Caco-2 (cell line): ENCODE data around the gene LGR6. TPM values are rescaled to one million over a fixed set of nuclear protein-coding genes. Genes with fewer than 3 reads are reported as not detected.
A peak's percentile ranks its signal among the peaks of the same experiment; 100 is the strongest.

ENCODE experiments used
- BruUV-seq: library from RNA; stranded (reverse); fragments of 400-500 nt; replicated peaks from 2 replicates; lab custom pipeline; 2021; lab: Mats Ljungman, UMichigan
- CTCF ChIA-PET: fragments of 300-600 bp; sonication (Branson Sonifier 250); formaldehyde crosslinking; loops from one replicate; lab custom pipeline; 2022; ENCODE audit warnings: antibody characterized with exemption; lab: Charles Lee
- POLR2A ChIA-PET: fragments of 300-600 bp; sonication (Branson Sonifier 250); formaldehyde crosslinking; loops from one replicate; lab custom pipeline; 2022; ENCODE audit warnings: antibody characterized with exemption; lab: Charles Lee
- DNase-seq, 2 experiments: peaks; one replicate each; pipeline versions ENCODE4 v3.0.0 to v3.0.0-alpha.2; 2020 to 2022
- H3K27me3 ChIP-seq: replicated peaks from 2 replicates; pipeline ENCODE4 v1.6.0; 2011; ENCODE audit warnings: low read length; ENCODE audit not compliant: control insufficient read depth, insufficient read depth
- H3K36me3 ChIP-seq: 2 replicates; pipeline ENCODE4 v1.5.1; 2011; ENCODE audit warnings: low read length; ENCODE audit not compliant: control insufficient read depth, insufficient read depth
- H3K4me1 ChIP-seq: fragments of 250-450 bp; sonication (Bioruptor Pico); 2 replicates; pipeline ENCODE4 v1.5.1; 2020; ENCODE audit warnings: mild to moderate bottlenecking
- H3K4me3 ChIP-seq: 2 replicates; pipeline ENCODE4 v1.5.1; 2011; ENCODE audit warnings: low read depth, mild to moderate bottlenecking, control low read depth, low read length
- H3K9me3 ChIP-seq: fragments of 250-450 bp; sonication (Bioruptor Pico); 2 replicates; pipeline ENCODE4 v1.5.1; 2020; ENCODE audit warnings: mild to moderate bottlenecking, moderate library complexity
- H3K27ac Mint-ChIP-seq: one replicate; pipeline ENCODE4 v1.8.0; 2022; ENCODE audit warnings: mixed read lengths; ENCODE audit not compliant: unreplicated experiment
- H3K27me3 Mint-ChIP-seq: one replicate; pipeline ENCODE4 v1.8.0; 2022; ENCODE audit warnings: mixed read lengths; ENCODE audit not compliant: insufficient read depth, unreplicated experiment
- H3K36me3 Mint-ChIP-seq: one replicate; pipeline ENCODE4 v1.8.0; 2022; ENCODE audit warnings: mild to moderate bottlenecking, mixed read lengths; ENCODE audit not compliant: insufficient read depth, unreplicated experiment
- H3K4me1 Mint-ChIP-seq: one replicate; pipeline ENCODE4 v1.8.0; 2022; ENCODE audit warnings: low read depth, mixed read lengths; ENCODE audit not compliant: unreplicated experiment
- H3K4me3 Mint-ChIP-seq: one replicate; pipeline ENCODE4 v1.8.0; 2022; ENCODE audit warnings: mild to moderate bottlenecking, moderate library complexity, mixed read lengths; ENCODE audit not compliant: unreplicated experiment
- H3K9me3 Mint-ChIP-seq: one replicate; pipeline ENCODE4 v1.8.0; 2022; ENCODE audit warnings: mixed read lengths; ENCODE audit not compliant: unreplicated experiment
- intact Hi-C: fragments of 100-400 bp; cut with micrococcal nuclease; formaldehyde crosslinking; loops from one replicate; pipeline ENCODE4 v1.10.0; 2022; ENCODE audit not compliant: unreplicated experiment
- total RNA-seq: library from RNA; stranded (reverse); gene quantifications from 2 replicates; pipeline ENCODE4 v1.2.3, GENCODE V29; 2022
- TF ChIP-seq, protein P1 (sequence below), 2 experiments: fragments of 200-600 bp in 1 of 2; IDR thresholded peaks; 1 replicate in 1 of 2; 2 replicates in 1 of 2; pipeline versions ENCODE4 v1.5.1 to v1.8.0; 2011 to 2022; ENCODE audit warnings: antibody characterized with exemption in 1 of 2, control low read depth in 1 of 2, inconsistent platforms in 1 of 2, low read depth in 1 of 2, low read length in 1 of 2, mild to moderate bottlenecking in 1 of 2, moderate library complexity in 1 of 2; ENCODE audit not compliant: insufficient read depth in 1 of 2, severe bottlenecking in 1 of 2, unreplicated experiment in 1 of 2

Gene LGR6
- total RNA-seq, 1 experiment from 2014 or later, result 0.36 TPM

DNA sequence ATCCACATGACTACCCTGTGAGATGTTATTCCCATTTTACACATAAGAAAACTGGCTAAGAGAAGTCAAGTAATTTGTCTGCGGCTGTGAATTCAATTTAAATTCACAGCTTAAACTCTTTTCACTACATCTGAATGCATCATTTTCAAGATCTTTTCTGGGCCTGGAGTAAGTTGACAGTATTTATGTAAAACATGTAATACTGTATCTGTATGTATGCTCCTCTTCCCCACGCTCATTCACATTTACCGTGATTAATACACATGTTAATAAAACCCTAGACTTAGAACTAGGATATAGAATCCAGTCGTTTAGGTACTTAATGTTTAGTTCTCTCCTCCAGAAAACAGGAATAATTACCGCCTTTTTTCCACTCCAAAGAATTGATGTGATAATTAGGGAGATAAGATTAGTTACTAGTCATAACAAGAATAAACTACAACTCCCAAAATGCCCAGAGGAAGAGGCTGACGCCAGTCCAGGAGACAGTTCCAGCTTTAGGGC is 154.5 kb downstream of the LGR6 start:
- peaks cover 36% of the 10 kb centered on the region for H3K4me1 Mint-ChIP-seq
- H3K27me3 ChIP-seq, result no peaks in the 10 kb centered on the region
- peaks cover 9% of the 10 kb centered on the region for H3K4me1 ChIP-seq
- no peak for DNase-seq
- no peaks in the 10 kb centered on the region for H3K9me3 Mint-ChIP-seq
- ChIA-PET CTCF (interaction anchor here (0.5 to 0.6 kb wide), 2 partner anchors 612 to 727 kb away, joined by 3 to 5 read pairs; no protein-coding TSS in a partner anchor), POLR2A (interaction anchor here (0.5 to 0.6 kb wide), 2 partner anchors 14 to 512 kb away, joined by 3 to 4 read pairs; no protein-coding TSS in a partner anchor)
- H3K27ac Mint-ChIP-seq, result peak overlapping the region; percentile 98
- H3K4me3 Mint-ChIP-seq, result peak overlapping the region; percentile 100
- H3K36me3 Mint-ChIP-seq, result peaks cover 7% of the 10 kb centered on the region
- intact Hi-C loops, result loop anchor here (1.0 to 10.0 kb wide), 2 partner anchors 32 to 87 kb away; no protein-coding TSS in a partner anchor
- no peaks in the 10 kb centered on the region for H3K9me3 ChIP-seq
- BruUV-seq, result no TSS peak
- H3K27me3 Mint-ChIP-seq, result no peaks in the 10 kb centered on the region
- no peaks in the 10 kb centered on the region for H3K36me3 ChIP-seq
- TF ChIP-seq, protein P1, sequence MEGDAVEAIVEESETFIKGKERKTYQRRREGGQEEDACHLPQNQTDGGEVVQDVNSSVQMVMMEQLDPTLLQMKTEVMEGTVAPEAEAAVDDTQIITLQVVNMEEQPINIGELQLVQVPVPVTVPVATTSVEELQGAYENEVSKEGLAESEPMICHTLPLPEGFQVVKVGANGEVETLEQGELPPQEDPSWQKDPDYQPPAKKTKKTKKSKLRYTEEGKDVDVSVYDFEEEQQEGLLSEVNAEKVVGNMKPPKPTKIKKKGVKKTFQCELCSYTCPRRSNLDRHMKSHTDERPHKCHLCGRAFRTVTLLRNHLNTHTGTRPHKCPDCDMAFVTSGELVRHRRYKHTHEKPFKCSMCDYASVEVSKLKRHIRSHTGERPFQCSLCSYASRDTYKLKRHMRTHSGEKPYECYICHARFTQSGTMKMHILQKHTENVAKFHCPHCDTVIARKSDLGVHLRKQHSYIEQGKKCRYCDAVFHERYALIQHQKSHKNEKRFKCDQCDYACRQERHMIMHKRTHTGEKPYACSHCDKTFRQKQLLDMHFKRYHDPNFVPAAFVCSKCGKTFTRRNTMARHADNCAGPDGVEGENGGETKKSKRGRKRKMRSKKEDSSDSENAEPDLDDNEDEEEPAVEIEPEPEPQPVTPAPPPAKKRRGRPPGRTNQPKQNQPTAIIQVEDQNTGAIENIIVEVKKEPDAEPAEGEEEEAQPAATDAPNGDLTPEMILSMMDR (IDR thresholded peaks at IDR 0.05; ENCODE audit: insufficient read depth in 1 of 2, low read depth in 1 of 2, low read length in 1 of 2, severe bottlenecking in 1 of 2, unreplicated experiment in 1 of 2), result no peak
- H3K4me3 ChIP-seq, result no peak overlapping the region

DNA sequence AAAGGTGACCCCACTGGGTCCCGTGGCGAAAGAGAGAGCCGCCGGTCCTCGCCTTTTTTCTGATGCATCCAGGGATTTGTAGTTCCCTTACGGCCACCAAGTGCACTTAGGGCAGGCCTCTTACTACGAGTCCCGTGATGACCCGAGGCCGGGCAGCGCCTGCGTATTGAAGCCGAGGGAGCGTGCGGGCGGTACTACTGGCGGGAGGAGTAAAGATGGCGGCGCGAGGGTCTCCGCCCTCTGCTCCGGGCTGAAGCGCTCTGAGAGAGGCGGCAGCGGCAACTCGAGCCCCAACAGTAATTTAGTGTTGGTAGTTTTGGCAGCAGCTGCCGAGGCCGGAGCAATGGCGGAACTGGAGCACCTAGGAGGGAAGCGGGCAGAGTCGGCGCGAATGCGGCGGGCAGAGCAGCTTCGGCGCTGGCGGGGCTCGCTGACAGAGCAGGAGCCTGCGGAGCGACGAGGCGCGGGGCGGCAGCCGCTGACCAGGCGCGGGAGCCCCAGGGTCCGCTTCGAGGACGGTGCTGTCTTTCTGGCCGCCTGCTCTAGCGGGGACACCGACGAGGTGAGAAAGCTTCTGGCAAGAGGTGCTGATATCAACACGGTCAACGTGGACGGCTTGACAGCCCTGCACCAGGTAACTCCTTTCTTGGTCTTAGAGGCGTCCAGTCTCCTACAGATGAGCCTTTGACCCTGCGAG is 155.1 kb downstream of the LGR6 start, which contains the start of gene PPP1R12B:
Gene PPP1R12B (plus strand): TSS at position 191 of the 697 bp plus-strand sequence. CDS start 153 bp downstream, at position 344.
- H3K27me3 Mint-ChIP-seq, result no peaks in the 10 kb centered on the region
- TF ChIP-seq, protein P1 (IDR thresholded peaks at IDR 0.05; ENCODE audit: insufficient read depth in 1 of 2, low read depth in 1 of 2, low read length in 1 of 2, severe bottlenecking in 1 of 2, unreplicated experiment in 1 of 2), result no peak
- H3K9me3 Mint-ChIP-seq, result no peaks in the 10 kb centered on the region
- H3K4me3 ChIP-seq, result peak within 1 kb of the TSS; percentile 77
- H3K36me3 Mint-ChIP-seq, result peaks cover 7% of the 10 kb centered on the region
- ChIA-PET CTCF (interaction anchor here (0.5 to 0.6 kb wide), 2 partner anchors 611 to 728 kb away, joined by 3 to 5 read pairs; no protein-coding TSS in a partner anchor), POLR2A (interaction anchor here (0.5 to 0.7 kb wide), 3 partner anchors 14 to 512 kb away, joined by 3 to 4 read pairs (median 3); partner anchors contain the start of gene ELF3)
- BruUV-seq, result TSS peak; percentile 41
- no peaks in the 10 kb centered on the region for H3K36me3 ChIP-seq
- intact Hi-C loops, result loop anchor here (1.0 to 10.0 kb wide), 2 partner anchors 32 to 86 kb away; no protein-coding TSS in a partner anchor
- H3K27ac Mint-ChIP-seq, result peak within 1 kb of the TSS; percentile 98
- H3K27me3 ChIP-seq, result no peaks in the 10 kb centered on the region
- peaks cover 36% of the 10 kb centered on the region for H3K4me1 Mint-ChIP-seq
- H3K9me3 ChIP-seq, result no peaks in the 10 kb centered on the region
- DNase-seq, result peak; percentile 97 to 99
- H3K4me3 Mint-ChIP-seq, result peak within 1 kb of the TSS; percentile 100
- peaks cover 9% of the 10 kb centered on the region for H3K4me1 ChIP-seq

DNA sequence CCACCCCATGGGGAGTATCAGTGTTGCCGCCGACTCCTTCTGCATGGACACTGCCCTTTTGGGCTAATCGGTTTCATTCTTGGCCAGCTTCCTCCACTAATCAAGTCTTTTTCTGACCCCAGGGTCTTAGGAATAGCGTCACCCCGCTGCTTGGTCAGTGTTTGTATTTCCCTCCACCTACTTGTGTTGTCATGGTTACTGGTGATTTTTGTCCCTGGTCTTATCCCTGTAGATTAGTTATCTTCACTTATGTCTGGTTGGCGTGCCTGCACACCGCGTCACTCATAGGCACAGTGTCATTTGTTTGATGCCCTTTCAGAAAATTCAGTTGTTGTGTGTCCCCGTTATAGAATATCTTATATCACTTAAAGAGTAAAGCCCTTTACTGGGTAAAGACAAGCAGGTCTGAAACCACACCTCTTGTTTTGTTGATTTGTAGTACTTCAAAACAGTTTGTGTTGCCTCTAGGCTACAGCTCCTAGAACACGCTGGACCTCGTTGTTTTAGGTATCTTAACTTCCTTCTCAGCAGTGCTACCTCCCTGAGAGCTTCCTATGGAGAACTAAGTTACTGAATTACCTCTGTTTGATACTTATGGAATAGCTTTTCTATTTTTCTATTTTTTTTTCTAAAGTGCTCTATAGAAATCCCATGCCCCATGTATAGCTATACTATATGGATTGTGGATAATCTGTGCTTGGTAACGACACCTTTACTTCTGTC is 155.8 kb downstream of the LGR6 start:
- H3K4me3 Mint-ChIP-seq, result peak overlapping the region; percentile 100
- H3K36me3 Mint-ChIP-seq, result peaks cover 7% of the 10 kb centered on the region
- peak overlapping the region; percentile 98 for H3K27ac Mint-ChIP-seq
- no peaks in the 10 kb centered on the region for H3K36me3 ChIP-seq
- peaks cover 33% of the 10 kb centered on the region for H3K4me1 Mint-ChIP-seq
- TF ChIP-seq, protein P1 (IDR thresholded peaks at IDR 0.05; ENCODE audit: insufficient read depth in 1 of 2, low read depth in 1 of 2, low read length in 1 of 2, severe bottlenecking in 1 of 2, unreplicated experiment in 1 of 2), result no peak
- DNase-seq, result no peak
- ChIA-PET POLR2A (interaction anchor here (0.7 kb wide), 1 partner anchor 339 kb away, joined by 3 read pairs; the partner anchor contains the start of gene ELF3), CTCF (no interaction called here)
- no peaks in the 10 kb centered on the region for H3K9me3 Mint-ChIP-seq
- no peaks in the 10 kb centered on the region for H3K9me3 ChIP-seq
- peak overlapping the region; percentile 77 for H3K4me3 ChIP-seq
- intact Hi-C loops, result loop anchor here (10.0 kb wide), 1 partner anchor 85 kb away; no protein-coding TSS in a partner anchor
- no peaks in the 10 kb centered on the region for H3K27me3 Mint-ChIP-seq
- H3K27me3 ChIP-seq, result no peaks in the 10 kb centered on the region
- BruUV-seq, result no TSS peak
- peaks cover 9% of the 10 kb centered on the region for H3K4me1 ChIP-seq
